LNCaP clone FGC (cell line): ENCODE results near the gene NUP42.
A peak's percentile ranks its signal among the peaks of the same experiment; 100 is the strongest.

Experiments
- DNase-seq: peaks from one replicate; pipeline ENCODE4 v3.0.0-alpha.2; 2011; ENCODE audit warnings: low read depth
- H3K4me3 ChIP-seq: 2 replicates; pipeline ENCODE4 v1.5.1; 2011; ENCODE audit warnings: mild to moderate bottlenecking, low read depth, low read length, control low read depth
- CTCF ChIP-seq: IDR thresholded peaks from 2 replicates; pipeline ENCODE4 v1.5.1; 2012; ENCODE audit warnings: mild to moderate bottlenecking; ENCODE audit not compliant: control insufficient read depth, insufficient read depth; ENCODE audit errors: extremely low read depth

Gene NUP42

GRCh38 chr7:23181684-23182553, at the start of gene NUP42:
Gene NUP42, plus strand, starts transcription at chr7:23182048. Its CDS starts 38 bp downstream, at chr7:23182086.
- peak; percentile 98 for DNase-seq
- no peak for TF ChIP-seq CTCF
- peak within 1 kb of the TSS; percentile 86 for H3K4me3 ChIP-seq

- no peak for TF ChIP-seq CTCF
- DNase-seq, result no peak
- no peak overlapping the region for H3K4me3 ChIP-seq
These were observed 48.1 kb upstream of the NUP42 start for GRCh38 chr7:23133797-23134196.

- no peak overlapping the region for H3K4me3 ChIP-seq
- TF ChIP-seq CTCF, result no peak
- DNase-seq, result no peak
These were observed 46.1 kb upstream of the NUP42 start for GRCh38 chr7:23135755-23136154.

GRCh38 chr7:23136216-23136615, 45.6 kb upstream of the NUP42 start:
- no peak for TF ChIP-seq CTCF
- H3K4me3 ChIP-seq, result no peak overlapping the region
- DNase-seq, result no peak

- no peak overlapping the region for H3K4me3 ChIP-seq
- DNase-seq, result no peak
- no peak for TF ChIP-seq CTCF
These were observed 24.2 kb upstream of the NUP42 start for GRCh38 chr7:23157679-23158078.

- TF ChIP-seq CTCF, result no peak
- H3K4me3 ChIP-seq, result no peak overlapping the region
- no peak for DNase-seq
These were observed 23.3 kb upstream of the NUP42 start for GRCh38 chr7:23158546-23158945.

GRCh38 chr7:23161482-23161881, 20.4 kb upstream of the NUP42 start:
- H3K4me3 ChIP-seq, result no peak overlapping the region
- TF ChIP-seq CTCF, result no peak
- no peak for DNase-seq
